GM19452 (cell line): ENCODE results near the gene RAB35.

Experiments used
- ATAC-seq: cut with Tn5 transposase; IDR thresholded peaks from one replicate; pipeline ENCODE4 v1.9.1; 2021; ENCODE audit not compliant: unreplicated experiment

RAB35 gene

DNA sequence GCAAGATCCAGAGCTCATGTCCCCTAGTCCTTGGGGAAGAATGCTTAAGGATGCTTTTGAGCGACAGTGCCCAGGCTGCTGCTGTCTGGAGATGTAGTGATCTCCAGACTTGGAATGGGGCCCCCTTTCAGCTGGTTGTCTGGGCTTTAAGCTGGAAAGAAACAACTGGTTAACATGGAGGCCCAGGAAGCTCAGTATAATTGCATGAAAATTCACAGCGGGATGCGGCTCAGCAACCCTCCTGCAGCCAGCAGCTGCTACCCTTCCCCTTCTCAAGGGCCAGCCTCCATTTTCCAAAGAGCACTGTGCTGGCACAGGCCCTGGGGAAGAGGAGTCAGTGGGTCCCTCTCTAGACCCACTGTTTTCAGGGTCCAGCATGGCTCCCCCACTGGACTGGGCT lies 26.3 kb downstream of the RAB35 start:
- ATAC-seq: no peak

DNA sequence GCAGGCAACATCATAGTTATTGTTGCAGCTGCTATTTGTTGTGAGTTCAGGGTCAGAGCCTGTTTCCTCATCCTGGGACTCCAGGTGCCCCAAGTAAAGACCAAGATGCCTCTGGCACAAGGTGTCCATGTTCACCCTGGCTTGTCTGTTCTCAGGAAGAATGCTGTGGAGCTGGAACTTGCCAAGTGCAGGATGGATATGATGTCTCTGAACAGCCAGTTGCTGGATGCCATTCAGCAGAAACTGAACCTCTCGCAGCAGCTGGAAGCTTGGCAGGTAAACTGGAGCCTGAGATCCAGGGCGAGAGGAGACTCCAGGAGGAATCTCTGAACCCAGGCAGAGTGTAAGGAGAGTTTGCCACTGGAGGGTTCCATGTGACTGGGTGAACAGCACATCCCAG lies 26.8 kb downstream of the RAB35 start:
- ATAC-seq: no peak

DNA sequence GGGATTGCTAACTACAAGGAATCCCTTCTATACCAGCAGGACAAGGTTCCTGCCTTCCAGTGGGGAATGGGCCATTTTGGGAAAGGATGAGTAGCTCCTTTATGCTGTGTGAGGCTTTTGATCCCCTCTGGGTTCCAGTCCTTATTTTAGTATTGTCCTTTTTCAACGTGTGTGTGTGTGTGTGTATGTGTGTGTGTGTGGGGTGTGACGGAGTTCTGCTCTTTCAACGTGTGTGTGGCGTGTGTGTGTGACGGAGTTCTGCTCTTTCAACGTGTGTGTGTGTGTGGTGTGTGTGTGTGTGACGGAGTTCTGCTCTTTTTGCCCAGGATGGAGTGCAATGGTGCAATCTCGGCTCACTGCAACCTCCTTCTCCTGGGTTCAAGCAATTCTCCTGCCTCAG lies 27.4 kb downstream of the RAB35 start:
- no peak for ATAC-seq

DNA sequence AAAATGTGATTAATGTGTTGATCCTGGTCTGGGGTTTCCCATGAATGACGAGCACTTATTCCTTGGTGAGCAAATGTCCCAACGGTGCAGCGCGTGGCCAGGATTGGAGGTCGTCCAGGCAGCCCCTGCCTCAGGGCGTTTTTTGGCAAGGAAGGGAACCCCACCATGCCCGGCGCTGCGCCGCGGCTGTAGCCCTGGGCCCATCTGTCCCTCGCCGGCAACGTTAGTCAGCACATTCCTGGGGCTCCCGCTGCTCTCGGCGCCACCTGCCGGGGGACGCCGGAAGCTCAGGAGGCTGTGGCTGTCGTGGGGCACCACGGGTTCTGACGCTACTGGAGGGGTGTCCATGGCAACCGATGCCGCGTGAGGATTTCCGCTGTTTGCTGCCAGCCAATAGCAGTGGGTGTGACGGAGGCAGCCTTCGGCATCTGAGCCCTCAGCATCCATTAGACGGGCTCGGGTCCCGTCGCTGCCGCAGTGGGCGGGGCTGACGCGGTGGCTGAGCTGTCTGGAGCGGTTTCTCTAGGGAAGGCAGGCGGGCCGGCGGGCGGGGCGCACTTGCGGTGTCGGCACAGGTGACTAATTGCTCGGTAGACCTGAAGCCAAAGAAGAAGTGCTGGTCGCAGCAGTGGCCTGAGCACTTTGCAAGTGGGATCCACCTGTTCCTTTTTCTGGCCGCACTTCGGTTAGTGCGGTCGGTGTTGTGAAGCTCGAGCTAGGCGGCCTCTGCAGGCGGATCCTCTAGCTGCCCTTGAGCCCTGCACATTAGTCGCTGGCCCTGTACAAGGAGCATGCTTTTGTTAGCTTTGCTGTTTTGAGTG lies 29.5 kb downstream of the RAB35 start:
- peak; percentile 98 for ATAC-seq

GRCh38 chr12:120085920-120086645 lies 30.5 kb downstream of the RAB35 start:
- ATAC-seq: no peak

DNA sequence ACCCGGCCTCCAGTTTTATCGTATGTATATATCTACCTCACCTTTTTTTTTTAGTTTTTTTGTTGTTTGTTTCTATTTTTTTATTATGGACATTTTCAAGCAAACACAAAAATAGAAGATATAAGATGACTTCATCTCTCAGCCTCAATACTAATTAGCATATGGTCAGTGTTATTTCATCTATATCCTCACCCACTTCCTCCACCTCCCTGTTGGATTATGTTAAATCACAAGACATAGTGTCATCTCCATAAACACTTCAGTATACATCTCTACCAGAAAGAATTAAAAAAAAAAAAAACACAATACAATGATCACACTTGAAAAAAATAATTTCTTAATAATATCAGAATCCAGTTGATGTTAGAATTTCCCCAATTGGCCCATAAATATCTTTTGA lies 34.9 kb downstream of the RAB35 start:
- no peak for ATAC-seq

GRCh38 chr12:120079411-120080400 lies 36.8 kb downstream of the RAB35 start:
- no peak for ATAC-seq

GRCh38 chr12:120078868-120079267 lies 37.7 kb downstream of the RAB35 start:
- no peak for ATAC-seq

- ATAC-seq: no peak
Measured at GRCh38 chr12:120077260-120077659, 39.3 kb downstream of the RAB35 start.

DNA sequence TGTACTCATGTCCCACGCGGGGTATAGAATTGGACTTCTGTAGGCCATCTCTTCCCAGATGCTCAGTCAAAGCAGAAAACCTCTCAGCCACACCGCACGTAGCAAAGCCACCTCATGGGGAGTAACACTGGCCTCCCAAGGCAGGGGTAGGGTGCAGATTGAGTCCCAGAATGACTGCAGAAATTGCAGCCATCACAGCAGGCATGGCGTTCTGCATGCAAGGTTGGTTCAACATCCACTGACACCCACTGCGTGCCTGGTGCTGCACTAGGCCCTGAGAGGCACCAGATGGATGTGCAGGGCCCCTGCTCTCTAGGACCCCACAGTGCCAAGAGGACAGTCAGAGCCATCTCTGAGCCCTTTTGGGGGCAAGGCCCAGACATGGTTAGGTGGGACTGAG lies 39.9 kb downstream of the RAB35 start:
- ATAC-seq: no peak

DNA sequence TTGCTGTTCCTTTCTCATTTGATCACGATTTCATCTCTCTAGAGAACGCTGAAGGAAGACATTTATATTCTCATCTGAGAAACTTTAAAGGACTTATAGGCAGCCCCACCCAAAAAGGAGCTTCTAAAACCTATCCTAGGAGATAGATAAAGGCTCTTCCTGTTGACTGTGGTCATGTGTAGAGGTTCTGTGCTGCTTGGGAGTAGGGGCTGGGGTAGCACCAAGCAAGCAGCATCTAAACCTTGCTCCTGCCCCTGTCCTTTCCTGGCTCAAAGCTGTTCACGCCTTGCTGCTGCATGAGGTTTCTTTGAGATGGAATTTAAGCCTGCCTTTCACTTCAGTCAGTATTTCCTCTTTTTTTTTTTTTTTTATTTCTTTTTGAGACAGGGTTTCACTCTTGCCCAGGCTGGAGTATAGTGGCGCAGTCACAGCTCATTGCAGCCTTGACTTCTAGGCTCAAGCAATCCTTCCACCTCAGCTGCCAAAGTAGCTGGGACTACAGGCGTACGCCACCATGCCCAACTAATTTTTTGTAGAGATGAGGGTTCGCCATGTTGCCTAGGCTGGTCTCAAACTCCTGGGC lies 41.4 kb downstream of the RAB35 start:
- no peak for ATAC-seq

- ATAC-seq: no peak
Measured at GRCh38 chr12:120072472-120073249, 43.9 kb downstream of the RAB35 start.

DNA sequence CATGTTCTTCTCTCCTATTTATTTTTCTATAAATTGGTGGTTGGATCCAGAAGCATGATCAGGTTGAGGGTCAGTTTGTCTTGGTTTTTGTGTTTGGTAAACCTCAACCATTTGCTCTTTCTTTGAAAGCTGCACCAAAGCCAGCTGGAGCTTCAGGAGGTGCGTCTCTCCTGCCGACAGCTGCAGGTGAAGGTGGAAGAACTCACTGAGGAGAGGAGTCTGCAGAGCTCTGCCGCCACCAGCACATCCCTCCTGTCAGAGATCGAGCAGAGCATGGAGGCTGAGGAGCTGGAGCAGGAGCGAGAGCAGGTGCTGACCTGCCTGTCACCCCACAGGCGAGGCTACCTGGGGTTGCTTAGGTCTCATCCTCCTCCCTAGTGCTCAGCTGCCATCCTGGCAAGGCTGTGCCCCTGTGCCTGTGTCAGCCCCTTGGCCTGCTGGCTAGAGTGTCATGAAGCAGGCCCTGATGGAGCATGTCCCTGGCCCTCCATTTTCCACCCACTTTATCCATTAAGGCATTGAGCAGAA lies 45.0 kb downstream of the RAB35 start:
- ATAC-seq: no peak

GRCh38 chr12:120069278-120069677 lies 47.3 kb downstream of the RAB35 start:
- no peak for ATAC-seq

- no peak for ATAC-seq
Measured at GRCh38 chr12:120067901-120068300, 48.7 kb downstream of the RAB35 start.

GRCh38 chr12:120067084-120067869 lies 49.3 kb downstream of the RAB35 start:
- no peak for ATAC-seq

- no peak for ATAC-seq
Measured at GRCh38 chr12:120066341-120066740, 50.2 kb downstream of the RAB35 start.

GRCh38 chr12:120065472-120065871 lies 51.1 kb downstream of the RAB35 start:
- ATAC-seq: no peak
